RWPE2 (cell line): ENCODE results near the gene LIFR.
"Not testable (repeated sequence)": the region's sequence is repeated elsewhere in the genome, so short reads cannot be mapped to it uniquely, and the experiment has no call there.

ENCODE experiments used
- ATAC-seq: fragments of 200-7000 bp; cut with Tn5 transposase; 3 replicates; pipeline ENCODE4 v1.9.1; 2021; ENCODE audit warnings: low read depth
- DNase-seq: peaks from one replicate; pipeline ENCODE4 v3.0.0-alpha.2; 2020; ENCODE audit warnings: low spot score
- H3K27ac ChIP-seq: fragments of 450-650 bp; 2 replicates; pipeline ENCODE4 v1.5.1; 2017; ENCODE audit warnings: mild to moderate bottlenecking; ENCODE audit not compliant: poor library complexity, severe bottlenecking
- H3K27me3 ChIP-seq: fragments of 250-450 bp; sonication (Bioruptor Pico); 2 replicates; pipeline ENCODE4 v1.5.1; 2021; ENCODE audit warnings: mild to moderate bottlenecking, moderate library complexity; ENCODE audit not compliant: insufficient read depth, poor library complexity, severe bottlenecking
- H3K36me3 ChIP-seq: fragments of 250-450 bp; sonication (Bioruptor Pico); 2 replicates; pipeline ENCODE4 v1.5.1; 2020; ENCODE audit warnings: low read depth, mild to moderate bottlenecking, moderate library complexity
- H3K4me1 ChIP-seq: fragments of 250-450 bp; sonication (Bioruptor Pico); 2 replicates; pipeline ENCODE4 v1.5.1; 2021; ENCODE audit warnings: mild to moderate bottlenecking, moderate library complexity; ENCODE audit not compliant: insufficient read depth, poor library complexity, severe bottlenecking
- H3K4me3 ChIP-seq: fragments of 250-450 bp; sonication (Bioruptor Pico); 2 replicates; pipeline ENCODE4 v1.5.1; 2021; ENCODE audit warnings: mild to moderate bottlenecking, moderate library complexity; ENCODE audit not compliant: severe bottlenecking
- H3K9me3 ChIP-seq: fragments of 250-450 bp; sonication (Bioruptor Pico); 2 replicates; pipeline ENCODE4 v1.5.1; 2021; ENCODE audit warnings: mild to moderate bottlenecking, moderate library complexity; ENCODE audit not compliant: severe bottlenecking
- TF ChIP-seq, protein P1 (sequence below): fragments of 450-650 bp; IDR thresholded peaks from one replicate; pipeline ENCODE4 v1.5.1; 2017; ENCODE audit warnings: mild to moderate bottlenecking, moderate library complexity; ENCODE audit not compliant: poor library complexity, severe bottlenecking

LIFR gene

DNA sequence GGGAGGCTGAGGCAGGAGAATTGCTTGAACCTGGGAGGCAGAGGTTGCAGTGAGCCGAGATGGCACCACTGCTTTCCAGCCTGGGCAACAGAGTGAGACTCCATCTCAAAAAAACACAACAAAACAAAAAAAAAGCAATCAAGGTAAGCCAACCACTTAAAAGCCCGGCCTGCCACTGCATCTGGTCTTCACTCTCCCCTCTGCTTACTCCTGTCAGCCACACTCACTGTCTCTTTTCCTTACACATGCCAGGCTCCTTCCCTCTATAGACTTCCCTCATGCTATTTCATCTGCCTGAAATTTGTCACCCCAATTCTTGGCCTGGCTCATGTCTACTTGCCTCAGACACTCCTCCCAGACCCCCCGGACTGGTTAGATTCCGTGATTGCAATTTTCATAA is 17.6 kb upstream of the LIFR start:
- ATAC-seq (no peak), DNase-seq (no peak)
- Histone ChIP-seq H3K9me3 (no peaks in the 10 kb centered on the region), H3K4me1 (no peaks in the 10 kb centered on the region), H3K4me3 (no peak overlapping the region), H3K27ac (no peak overlapping the region), H3K27me3 (no peaks in the 10 kb centered on the region), H3K36me3 (no peaks in the 10 kb centered on the region)
- TF ChIP-seq, protein P1, sequence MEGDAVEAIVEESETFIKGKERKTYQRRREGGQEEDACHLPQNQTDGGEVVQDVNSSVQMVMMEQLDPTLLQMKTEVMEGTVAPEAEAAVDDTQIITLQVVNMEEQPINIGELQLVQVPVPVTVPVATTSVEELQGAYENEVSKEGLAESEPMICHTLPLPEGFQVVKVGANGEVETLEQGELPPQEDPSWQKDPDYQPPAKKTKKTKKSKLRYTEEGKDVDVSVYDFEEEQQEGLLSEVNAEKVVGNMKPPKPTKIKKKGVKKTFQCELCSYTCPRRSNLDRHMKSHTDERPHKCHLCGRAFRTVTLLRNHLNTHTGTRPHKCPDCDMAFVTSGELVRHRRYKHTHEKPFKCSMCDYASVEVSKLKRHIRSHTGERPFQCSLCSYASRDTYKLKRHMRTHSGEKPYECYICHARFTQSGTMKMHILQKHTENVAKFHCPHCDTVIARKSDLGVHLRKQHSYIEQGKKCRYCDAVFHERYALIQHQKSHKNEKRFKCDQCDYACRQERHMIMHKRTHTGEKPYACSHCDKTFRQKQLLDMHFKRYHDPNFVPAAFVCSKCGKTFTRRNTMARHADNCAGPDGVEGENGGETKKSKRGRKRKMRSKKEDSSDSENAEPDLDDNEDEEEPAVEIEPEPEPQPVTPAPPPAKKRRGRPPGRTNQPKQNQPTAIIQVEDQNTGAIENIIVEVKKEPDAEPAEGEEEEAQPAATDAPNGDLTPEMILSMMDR: no peak

DNA sequence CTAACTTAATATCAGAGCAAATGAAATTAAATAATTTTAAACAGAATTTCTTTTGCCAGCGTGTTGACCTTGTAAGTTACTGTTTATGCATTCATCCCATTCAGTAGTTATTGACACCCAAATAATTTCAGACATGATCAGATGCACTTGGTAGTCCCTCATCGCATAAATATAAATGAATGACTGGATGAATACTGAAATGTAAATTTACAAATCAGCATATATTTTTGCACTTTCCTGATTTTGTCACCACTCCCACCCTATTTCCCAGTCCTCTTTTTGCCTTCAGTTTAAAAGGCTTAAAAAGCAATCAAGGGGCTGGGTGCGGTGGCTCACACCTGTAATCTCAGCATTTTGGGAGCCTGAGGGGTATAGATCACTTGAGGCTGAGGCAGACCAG is 17.1 kb upstream of the LIFR start:
- no peak for DNase-seq
- TF ChIP-seq, protein P1: no peak
- ATAC-seq: no peak
- no peaks in the 10 kb centered on the region for H3K36me3 ChIP-seq
- H3K4me1 ChIP-seq: no peaks in the 10 kb centered on the region
- H3K9me3 ChIP-seq: no peaks in the 10 kb centered on the region
- no peak overlapping the region for H3K4me3 ChIP-seq
- no peaks in the 10 kb centered on the region for H3K27me3 ChIP-seq
- H3K27ac ChIP-seq: no peak overlapping the region

DNA sequence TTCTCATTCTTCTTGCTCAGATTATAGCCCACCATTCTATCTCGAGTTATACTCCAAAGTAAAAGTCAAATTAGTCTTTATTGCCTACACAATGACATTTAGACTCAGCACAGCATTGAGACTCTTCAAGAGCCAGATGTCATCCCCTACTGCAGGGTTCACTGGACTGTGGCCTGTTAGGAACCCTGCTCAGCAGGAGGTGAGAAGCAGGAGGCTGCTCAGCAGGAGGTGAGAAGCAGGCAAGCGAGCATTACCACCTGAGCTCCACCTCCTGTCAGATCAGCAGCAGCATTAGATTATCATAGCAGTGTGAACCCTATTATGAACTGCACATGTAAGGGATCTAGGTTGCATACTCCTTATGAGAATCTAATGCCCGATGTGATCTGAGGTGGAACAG is 12.7 kb upstream of the LIFR start:
- no peaks in the 10 kb centered on the region for H3K36me3 ChIP-seq
- no peaks in the 10 kb centered on the region for H3K9me3 ChIP-seq
- no peaks in the 10 kb centered on the region for H3K4me1 ChIP-seq
- ATAC-seq (no peak), DNase-seq (no peak)
- TF ChIP-seq, protein P1: no peak
- H3K27me3 ChIP-seq: no peaks in the 10 kb centered on the region
- H3K4me3 ChIP-seq: no peak overlapping the region
- no peak overlapping the region for H3K27ac ChIP-seq

DNA sequence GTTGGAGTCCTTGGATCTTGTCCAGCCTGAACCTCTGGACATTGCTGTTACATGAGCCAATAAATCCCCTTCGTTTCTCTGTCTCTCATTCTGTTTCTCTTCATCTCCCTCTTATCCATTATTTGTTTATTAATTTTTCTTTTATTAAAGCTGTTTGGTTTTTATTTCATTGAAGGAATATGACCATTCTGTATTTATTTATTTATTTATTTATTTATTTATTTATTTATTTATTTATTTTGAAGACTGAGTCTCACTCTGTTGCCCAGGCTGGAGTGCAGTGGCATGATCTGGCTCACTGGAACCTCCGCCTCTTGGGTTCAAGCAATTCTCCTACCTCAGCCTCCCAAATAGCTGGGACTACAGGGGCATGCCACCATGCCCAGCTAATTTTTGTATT is 10.9 kb upstream of the LIFR start:
- DNase-seq, H3K4me3 ChIP-seq, H3K27ac ChIP-seq, H3K36me3 ChIP-seq, H3K4me1 ChIP-seq, ATAC-seq, H3K9me3 ChIP-seq, H3K27me3 ChIP-seq: not testable (repeated sequence)

DNA sequence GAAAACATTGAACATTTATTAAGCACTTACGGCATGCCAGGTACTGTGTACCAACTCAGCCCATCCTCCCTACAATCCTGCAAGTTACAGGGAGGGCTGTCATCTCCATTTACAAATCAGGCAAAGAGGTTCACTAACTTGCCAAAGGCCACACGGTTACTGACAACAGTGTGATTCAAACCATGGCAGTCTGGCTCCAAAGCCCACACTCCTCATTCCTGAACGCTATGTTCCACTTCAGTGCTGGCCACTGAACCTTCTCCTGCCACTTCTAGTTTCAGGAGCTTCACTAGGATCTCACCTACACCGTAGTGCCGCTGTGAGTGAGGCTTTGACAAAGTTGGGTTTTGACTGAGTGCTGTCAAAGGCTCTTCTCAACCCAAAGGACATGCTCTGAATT is 7.2 kb upstream of the LIFR start:
- Histone ChIP-seq H3K4me3 (no peak overlapping the region), H3K27ac (no peak overlapping the region), H3K4me1 (no peaks in the 10 kb centered on the region), H3K9me3 (no peaks in the 10 kb centered on the region), H3K36me3 (no peaks in the 10 kb centered on the region), H3K27me3 (no peaks in the 10 kb centered on the region)
- DNase-seq (no peak), ATAC-seq (no peak)
- TF ChIP-seq, protein P1: no peak
